PC-3 (cell line): ENCODE data around the gene GPC6.

ENCODE experiments used
- EZH2 ChIP-seq: fragments of 300-600 bp; sonication (generic); IDR thresholded peaks from one replicate; pipeline ENCODE4 v1.6.1; 2017; ENCODE audit warnings: antibody characterized with exemption, mild to moderate bottlenecking, low read length; ENCODE audit not compliant: unreplicated experiment
- EZH2phosphoT487 ChIP-seq: fragments of 300-600 bp; sonication (generic); IDR thresholded peaks from 2 replicates; pipeline ENCODE4 v1.6.1; 2018; ENCODE audit warnings: mild to moderate bottlenecking, antibody characterized with exemption, low read length, borderline replicate concordance
- TF ChIP-seq, protein P1 (sequence below): fragments of 300-600 bp; sonication (generic); conservative IDR thresholded peaks from 2 replicates; pipeline ENCODE4 v1.5.1; 2017; ENCODE audit warnings: antibody characterized with exemption, low read depth, mild to moderate bottlenecking, low read length

DNA sequence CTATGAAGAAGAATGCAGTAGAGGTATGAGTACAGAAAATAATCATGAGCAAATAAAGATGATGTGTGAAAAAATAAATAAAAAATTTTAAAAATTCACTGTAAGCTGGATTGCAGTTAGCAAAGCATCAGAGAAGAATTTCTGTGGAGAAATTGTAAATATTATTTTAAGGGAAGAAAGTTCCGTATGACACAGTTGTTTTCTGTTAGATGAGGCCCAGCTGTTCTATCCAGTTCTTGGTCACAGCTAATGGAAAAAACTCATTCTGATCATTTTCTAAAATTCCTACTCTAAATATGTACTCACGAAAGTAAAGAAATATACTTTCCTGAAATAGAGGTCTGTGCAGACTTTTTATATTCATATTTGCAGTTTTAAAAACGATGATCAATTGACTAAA, 674.1 kb downstream of the GPC6 start:
- TF ChIP-seq, protein P1, sequence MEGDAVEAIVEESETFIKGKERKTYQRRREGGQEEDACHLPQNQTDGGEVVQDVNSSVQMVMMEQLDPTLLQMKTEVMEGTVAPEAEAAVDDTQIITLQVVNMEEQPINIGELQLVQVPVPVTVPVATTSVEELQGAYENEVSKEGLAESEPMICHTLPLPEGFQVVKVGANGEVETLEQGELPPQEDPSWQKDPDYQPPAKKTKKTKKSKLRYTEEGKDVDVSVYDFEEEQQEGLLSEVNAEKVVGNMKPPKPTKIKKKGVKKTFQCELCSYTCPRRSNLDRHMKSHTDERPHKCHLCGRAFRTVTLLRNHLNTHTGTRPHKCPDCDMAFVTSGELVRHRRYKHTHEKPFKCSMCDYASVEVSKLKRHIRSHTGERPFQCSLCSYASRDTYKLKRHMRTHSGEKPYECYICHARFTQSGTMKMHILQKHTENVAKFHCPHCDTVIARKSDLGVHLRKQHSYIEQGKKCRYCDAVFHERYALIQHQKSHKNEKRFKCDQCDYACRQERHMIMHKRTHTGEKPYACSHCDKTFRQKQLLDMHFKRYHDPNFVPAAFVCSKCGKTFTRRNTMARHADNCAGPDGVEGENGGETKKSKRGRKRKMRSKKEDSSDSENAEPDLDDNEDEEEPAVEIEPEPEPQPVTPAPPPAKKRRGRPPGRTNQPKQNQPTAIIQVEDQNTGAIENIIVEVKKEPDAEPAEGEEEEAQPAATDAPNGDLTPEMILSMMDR: no peak
- TF ChIP-seq EZH2phosphoT487 (no peak), EZH2 (no peak)
